ENCODE data around the gene MBOAT2.

The MBOAT2 gene

GRCh38 chr2:8956774-8957173 lies 46.7 kb downstream of the MBOAT2 start:
- TF ChIP-seq, protein P1, sequence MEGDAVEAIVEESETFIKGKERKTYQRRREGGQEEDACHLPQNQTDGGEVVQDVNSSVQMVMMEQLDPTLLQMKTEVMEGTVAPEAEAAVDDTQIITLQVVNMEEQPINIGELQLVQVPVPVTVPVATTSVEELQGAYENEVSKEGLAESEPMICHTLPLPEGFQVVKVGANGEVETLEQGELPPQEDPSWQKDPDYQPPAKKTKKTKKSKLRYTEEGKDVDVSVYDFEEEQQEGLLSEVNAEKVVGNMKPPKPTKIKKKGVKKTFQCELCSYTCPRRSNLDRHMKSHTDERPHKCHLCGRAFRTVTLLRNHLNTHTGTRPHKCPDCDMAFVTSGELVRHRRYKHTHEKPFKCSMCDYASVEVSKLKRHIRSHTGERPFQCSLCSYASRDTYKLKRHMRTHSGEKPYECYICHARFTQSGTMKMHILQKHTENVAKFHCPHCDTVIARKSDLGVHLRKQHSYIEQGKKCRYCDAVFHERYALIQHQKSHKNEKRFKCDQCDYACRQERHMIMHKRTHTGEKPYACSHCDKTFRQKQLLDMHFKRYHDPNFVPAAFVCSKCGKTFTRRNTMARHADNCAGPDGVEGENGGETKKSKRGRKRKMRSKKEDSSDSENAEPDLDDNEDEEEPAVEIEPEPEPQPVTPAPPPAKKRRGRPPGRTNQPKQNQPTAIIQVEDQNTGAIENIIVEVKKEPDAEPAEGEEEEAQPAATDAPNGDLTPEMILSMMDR (IDR thresholded peaks at IDR 0.05; ENCODE audit: insufficient read depth, low read length) = no peak
- TF ChIP-seq GABPA (IDR thresholded peaks at IDR 0.05; ENCODE audit: low read depth) (no peak), POLR2AphosphoS5 (IDR thresholded peaks at IDR 0.05; ENCODE audit: low read depth) (no peak), SPI1 (IDR thresholded peaks at IDR 0.05; ENCODE audit: borderline replicate concordance, low read depth) (no peak)
- TF ChIP-seq, protein P2, sequence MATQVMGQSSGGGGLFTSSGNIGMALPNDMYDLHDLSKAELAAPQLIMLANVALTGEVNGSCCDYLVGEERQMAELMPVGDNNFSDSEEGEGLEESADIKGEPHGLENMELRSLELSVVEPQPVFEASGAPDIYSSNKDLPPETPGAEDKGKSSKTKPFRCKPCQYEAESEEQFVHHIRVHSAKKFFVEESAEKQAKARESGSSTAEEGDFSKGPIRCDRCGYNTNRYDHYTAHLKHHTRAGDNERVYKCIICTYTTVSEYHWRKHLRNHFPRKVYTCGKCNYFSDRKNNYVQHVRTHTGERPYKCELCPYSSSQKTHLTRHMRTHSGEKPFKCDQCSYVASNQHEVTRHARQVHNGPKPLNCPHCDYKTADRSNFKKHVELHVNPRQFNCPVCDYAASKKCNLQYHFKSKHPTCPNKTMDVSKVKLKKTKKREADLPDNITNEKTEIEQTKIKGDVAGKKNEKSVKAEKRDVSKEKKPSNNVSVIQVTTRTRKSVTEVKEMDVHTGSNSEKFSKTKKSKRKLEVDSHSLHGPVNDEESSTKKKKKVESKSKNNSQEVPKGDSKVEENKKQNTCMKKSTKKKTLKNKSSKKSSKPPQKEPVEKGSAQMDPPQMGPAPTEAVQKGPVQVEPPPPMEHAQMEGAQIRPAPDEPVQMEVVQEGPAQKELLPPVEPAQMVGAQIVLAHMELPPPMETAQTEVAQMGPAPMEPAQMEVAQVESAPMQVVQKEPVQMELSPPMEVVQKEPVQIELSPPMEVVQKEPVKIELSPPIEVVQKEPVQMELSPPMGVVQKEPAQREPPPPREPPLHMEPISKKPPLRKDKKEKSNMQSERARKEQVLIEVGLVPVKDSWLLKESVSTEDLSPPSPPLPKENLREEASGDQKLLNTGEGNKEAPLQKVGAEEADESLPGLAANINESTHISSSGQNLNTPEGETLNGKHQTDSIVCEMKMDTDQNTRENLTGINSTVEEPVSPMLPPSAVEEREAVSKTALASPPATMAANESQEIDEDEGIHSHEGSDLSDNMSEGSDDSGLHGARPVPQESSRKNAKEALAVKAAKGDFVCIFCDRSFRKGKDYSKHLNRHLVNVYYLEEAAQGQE (IDR thresholded peaks at IDR 0.05; ENCODE audit: insufficient replicate concordance, low read depth) = no peak
- H3K27ac ChIP-seq (replicated peaks) = no peak overlapping the region
- no peak for DNase-seq (ENCODE audit: low read depth in 1 of 2, low spot score in 1 of 2)
- no peaks in the 10 kb centered on the region for H3K27me3 ChIP-seq (ENCODE audit: insufficient read depth, poor library complexity, severe bottlenecking)
- no peak overlapping the region for H3K4me3 ChIP-seq (replicated peaks; ENCODE audit: insufficient read depth, low read length)

DNA sequence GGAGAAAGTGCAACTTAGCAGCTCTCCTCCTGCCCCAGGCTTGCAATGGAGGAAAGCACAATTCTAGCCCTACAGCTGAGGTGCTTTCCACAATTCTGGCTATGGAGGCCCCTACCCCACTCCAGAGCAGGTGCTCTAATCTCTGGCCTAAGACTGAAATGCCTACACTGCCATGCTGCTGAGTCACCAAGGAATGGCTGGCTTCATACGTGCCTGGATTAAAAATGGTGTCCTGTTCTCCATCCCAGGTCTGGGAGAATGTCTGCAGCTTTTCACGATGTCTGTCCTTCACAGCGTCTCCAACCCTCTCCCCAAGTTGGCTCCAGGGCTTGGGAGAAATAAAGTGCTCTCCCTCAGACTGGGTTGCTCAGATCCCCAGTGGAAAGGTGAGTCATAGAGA lies 48.5 kb downstream of the MBOAT2 start:
- H3K27ac ChIP-seq (replicated peaks) = no peak overlapping the region

DNA sequence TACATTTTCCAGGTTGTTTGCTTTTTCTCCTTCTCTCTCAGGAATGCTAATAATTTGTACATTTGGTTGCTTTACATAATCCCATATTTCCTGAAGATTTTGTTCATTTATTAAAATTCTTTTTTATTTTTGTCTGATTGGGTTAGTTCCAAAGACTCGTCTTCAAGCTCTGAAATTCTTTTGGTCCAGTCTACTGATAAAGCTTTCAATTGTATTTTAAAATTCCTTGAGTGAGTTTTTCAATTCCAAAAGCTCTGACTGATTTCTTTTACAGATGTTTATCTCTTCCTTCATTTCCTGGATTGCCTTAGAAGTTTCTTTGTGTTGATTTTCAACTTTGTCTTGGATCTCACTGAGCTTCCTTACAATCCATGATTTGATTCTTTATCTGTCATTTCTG lies 50.0 kb downstream of the MBOAT2 start:
- Histone ChIP-seq H3K4me3 (replicated peaks; ENCODE audit: insufficient read depth, low read length) (no peak overlapping the region), H3K27me3 (ENCODE audit: insufficient read depth, poor library complexity, severe bottlenecking) (no peaks in the 10 kb centered on the region), H3K27ac (replicated peaks) (no peak overlapping the region)
- DNase-seq (ENCODE audit: low read depth in 1 of 2, low spot score in 1 of 2) = no peak
- TF ChIP-seq, protein P1 (IDR thresholded peaks at IDR 0.05; ENCODE audit: insufficient read depth, low read length) = no peak
- TF ChIP-seq POLR2AphosphoS5 (IDR thresholded peaks at IDR 0.05; ENCODE audit: low read depth) = no peak

More for the DNA sequence above, 48.5 kb downstream of the MBOAT2 start:
- TF ChIP-seq SPI1 (IDR thresholded peaks at IDR 0.05; ENCODE audit: borderline replicate concordance, low read depth) = no peak
- TF ChIP-seq, protein P1 (IDR thresholded peaks at IDR 0.05; ENCODE audit: insufficient read depth, low read length) = no peak
- TF ChIP-seq POLR2AphosphoS5 (IDR thresholded peaks at IDR 0.05; ENCODE audit: low read depth) = no peak
- TF ChIP-seq, protein P2 (IDR thresholded peaks at IDR 0.05; ENCODE audit: insufficient replicate concordance, low read depth) = no peak
- TF ChIP-seq GABPA (IDR thresholded peaks at IDR 0.05; ENCODE audit: low read depth) = no peak
- no peak for DNase-seq (ENCODE audit: low read depth in 1 of 2, low spot score in 1 of 2)
- Histone ChIP-seq H3K4me3 (replicated peaks; ENCODE audit: insufficient read depth, low read length) (no peak overlapping the region), H3K27me3 (ENCODE audit: insufficient read depth, poor library complexity, severe bottlenecking) (no peaks in the 10 kb centered on the region)

DNA sequence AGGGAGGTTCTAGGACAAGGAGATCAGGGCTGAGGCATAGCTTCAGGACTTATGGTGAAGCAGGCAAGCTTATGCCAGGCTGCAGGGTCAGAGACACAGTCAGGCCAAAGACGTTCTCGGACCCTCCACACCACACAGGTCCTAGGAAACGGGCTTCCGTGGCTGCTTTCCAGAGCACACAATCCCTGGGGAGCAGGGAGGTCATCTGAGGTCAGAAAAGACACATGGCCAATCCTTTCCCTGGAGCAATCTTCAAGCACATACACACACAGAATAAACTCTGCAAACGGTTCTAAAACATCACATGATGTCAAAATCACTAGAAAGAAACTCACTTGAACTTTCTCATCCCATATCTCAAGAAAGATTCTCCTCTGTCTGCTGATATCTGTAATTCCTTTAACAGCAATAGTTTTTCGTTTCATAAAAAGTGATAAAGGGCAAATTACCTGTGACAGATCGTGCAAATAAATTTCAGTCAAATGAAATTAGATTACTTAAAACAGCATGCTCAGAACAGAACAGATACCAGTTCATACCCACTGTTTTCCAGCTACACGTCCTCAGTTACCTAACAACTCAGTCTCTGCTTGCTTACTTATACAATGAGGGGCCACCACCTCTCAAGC lies 63.9 kb downstream of the MBOAT2 start:
- no peak for DNase-seq (ENCODE audit: low read depth in 1 of 2, low spot score in 1 of 2)
- no peak overlapping the region for H3K4me3 ChIP-seq (replicated peaks; ENCODE audit: insufficient read depth, low read length)
- TF ChIP-seq, protein P1 (IDR thresholded peaks at IDR 0.05; ENCODE audit: insufficient read depth, low read length) = no peak
- TF ChIP-seq SPI1 (IDR thresholded peaks at IDR 0.05; ENCODE audit: borderline replicate concordance, low read depth) (no peak), POLR2AphosphoS5 (IDR thresholded peaks at IDR 0.05; ENCODE audit: low read depth) (no peak), GABPA (IDR thresholded peaks at IDR 0.05; ENCODE audit: low read depth) (no peak)
- TF ChIP-seq, protein P2 (IDR thresholded peaks at IDR 0.05; ENCODE audit: insufficient replicate concordance, low read depth) = no peak
- no peak overlapping the region for H3K27ac ChIP-seq (replicated peaks)
- H3K27me3 ChIP-seq (ENCODE audit: insufficient read depth, poor library complexity, severe bottlenecking) = no peaks in the 10 kb centered on the region

All from HL-60 (cell line).